HG03354 (cell line): ENCODE measurements around the gene KRT26.
"Not testable (repeated sequence)": the region's sequence is repeated elsewhere in the genome, so short reads cannot be mapped to it uniquely, and the experiment has no call there.

ENCODE experiments used
- ATAC-seq: cut with Tn5 transposase; IDR thresholded peaks from one replicate; pipeline ENCODE4 v1.9.1; 2021; ENCODE audit warnings: mild to moderate bottlenecking; ENCODE audit not compliant: unreplicated experiment, poor library complexity, severe bottlenecking

The KRT26 gene

DNA sequence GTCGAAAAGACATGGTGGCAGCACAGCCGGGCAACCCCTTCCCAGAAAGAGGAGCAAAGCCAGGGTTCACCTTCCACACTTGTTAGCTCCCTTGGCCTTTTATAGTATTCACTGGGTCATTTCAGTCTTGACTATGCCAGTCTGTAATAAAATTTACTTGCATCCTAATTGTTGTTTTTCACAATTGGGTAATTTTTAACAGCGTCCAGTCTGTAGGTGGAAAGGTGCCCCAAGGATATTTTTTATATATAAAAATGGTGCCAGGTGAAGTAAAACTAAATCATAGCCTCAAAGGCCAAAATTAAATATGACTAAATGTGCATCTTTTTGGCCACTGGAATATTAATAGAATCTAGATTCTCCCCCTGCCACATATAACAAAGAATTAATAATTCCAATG is at the start of gene KRT26:
Gene KRT26, minus strand, starts transcription at position 101 of the 400 bp plus-strand sequence. Its CDS starts 88 bp downstream, at position 13.
- ATAC-seq: no peak

GRCh38 chr17:40821536-40821935 is 49.5 kb upstream of the KRT26 start:
- no peak for ATAC-seq

- ATAC-seq: no peak
These were observed 48.3 kb upstream of the KRT26 start for GRCh38 chr17:40820228-40820838.

- no peak for ATAC-seq
These were observed 47.6 kb upstream of the KRT26 start for GRCh38 chr17:40819528-40820125.

DNA sequence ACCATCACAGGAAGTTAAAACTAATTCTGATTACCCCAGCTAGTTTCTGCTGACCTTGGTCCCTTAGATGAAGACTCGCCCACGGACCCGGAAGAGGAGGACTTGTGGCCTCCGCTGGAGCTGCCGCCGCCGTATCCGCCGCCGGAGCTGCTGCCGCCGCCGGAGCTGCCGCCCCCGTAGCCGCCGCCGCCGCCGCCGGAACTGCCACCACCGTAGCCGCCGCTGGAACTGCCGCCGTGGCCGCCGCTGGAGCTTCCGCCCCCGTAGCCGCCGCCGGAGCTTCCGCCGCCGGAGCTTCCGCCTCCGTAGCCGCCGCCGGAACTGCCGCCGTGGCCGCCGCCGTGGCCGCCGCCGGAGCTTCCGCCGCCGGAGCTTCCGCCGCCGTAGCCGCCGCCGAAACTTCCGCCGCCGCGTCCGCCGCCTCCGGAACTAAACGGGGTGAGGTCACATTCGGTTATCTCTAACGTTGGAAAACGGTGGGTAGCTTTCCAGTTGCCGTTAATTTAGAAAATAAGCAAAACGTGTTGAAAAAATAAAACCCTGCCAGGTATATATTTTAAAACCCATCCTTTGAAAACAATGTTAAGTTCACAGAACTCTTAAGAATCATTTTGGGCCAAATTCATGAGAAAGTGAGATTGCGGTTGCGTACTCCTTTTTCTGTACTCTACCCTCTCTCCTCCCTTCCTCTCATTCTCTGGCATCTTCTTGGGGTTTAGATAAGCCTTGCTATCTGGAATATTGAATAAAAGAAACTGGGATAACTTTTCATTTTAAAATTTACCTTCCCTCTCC is 46.9 kb upstream of the KRT26 start:
- ATAC-seq: peak; percentile 90

- ATAC-seq: no peak
These were observed 46.3 kb upstream of the KRT26 start for GRCh38 chr17:40818343-40818732.

GRCh38 chr17:40817103-40817682 is 45.2 kb upstream of the KRT26 start:
- no peak for ATAC-seq

DNA sequence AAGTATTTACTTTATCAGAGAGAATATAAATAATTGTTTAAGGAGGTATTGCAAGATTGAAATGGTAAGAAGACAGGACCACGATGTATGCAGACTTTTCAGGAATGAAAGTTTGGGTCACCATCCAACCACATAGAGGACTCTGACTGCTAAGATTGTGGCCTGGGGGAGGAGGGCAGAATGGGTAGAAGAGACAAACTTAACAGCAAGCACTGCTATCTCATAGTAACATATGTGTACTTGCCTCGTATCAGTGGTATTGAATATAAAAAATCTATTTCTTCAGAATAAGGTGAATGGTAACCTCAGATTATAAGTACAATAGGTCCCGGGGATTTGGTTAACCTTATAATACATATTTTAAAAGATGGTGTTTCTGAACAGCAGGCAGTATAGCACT is 44.6 kb upstream of the KRT26 start:
- ATAC-seq: no peak

DNA sequence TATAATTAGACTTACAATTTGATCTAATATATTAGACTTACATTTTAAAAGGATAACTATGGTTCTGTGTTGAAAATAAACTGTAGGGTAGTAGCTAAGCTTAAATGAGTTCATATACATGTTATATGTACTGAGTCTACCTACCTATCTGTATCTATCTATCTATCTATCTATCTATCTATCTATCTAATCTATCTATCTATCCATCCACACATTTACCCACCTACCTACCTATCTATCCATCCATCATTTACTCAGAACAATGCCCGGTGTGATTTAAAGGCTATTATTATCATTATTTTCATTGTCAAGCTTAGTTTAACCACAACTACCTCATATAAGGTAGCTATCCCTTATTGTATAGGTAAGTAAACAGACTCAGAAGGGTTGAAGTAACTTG is 43.4 kb upstream of the KRT26 start:
- ATAC-seq: no peak

- ATAC-seq: not testable (repeated sequence)
These were observed 42.7 kb upstream of the KRT26 start for GRCh38 chr17:40814657-40815056.

- ATAC-seq: no peak
These were observed 41.8 kb upstream of the KRT26 start for GRCh38 chr17:40813804-40814203.

DNA sequence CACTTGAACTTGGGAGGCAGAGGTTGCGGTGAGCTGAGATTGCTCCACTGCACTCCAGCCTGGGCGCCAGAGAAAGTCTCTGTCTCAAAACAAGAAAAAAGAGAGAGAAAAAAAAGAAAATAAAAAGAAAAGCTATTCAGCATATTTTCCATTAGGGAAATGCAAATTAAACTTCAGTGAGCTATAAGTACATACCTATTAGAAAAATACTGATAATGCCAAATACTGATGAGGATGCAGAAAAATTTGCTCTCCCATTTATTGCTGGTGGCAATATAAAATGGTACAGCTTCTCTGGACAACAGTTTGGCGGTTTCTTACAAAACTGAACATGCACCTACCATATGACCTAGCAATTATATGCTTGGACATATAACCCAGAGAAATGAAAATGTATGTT is 40.6 kb upstream of the KRT26 start:
- ATAC-seq: no peak

DNA sequence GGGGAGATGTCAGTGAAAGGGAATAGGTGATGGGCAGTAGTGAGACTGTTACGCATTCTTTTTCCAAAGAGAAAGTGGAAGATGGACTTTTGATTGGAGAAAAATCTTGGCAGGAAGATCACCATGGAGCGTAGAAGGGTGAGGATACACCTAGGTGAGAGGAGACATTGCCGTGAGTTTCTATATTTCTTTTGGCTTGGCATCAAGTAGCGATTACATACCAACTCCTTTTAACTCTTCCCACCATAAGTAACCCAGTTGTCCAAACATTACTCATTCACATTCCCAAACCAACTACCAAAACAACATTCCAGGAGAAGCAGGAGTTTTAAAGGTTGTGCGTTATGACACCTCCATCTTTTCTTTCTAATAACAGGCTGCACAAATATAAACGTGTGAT is 38.5 kb upstream of the KRT26 start:
- ATAC-seq: no peak

GRCh38 chr17:40809721-40810421 is 37.9 kb upstream of the KRT26 start:
- no peak for ATAC-seq

DNA sequence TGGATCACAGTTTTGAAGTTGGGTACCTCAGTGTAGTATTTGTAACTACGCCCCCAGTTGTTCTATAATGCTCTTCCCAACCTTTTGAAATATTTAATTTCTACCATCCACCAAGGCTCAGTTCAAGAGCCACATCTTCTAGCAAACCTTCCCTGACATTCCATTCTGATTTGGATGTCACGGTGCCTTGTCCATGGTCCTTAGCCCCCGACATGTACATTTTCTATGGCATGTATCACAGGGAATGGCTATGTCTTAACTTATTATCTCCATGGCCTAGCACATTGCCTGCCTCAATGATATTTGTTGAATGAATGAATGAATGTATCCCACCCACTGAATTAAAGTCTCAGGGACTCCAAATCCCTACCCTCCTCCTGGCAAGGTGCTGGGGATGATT is 34.1 kb upstream of the KRT26 start:
- ATAC-seq: no peak

DNA sequence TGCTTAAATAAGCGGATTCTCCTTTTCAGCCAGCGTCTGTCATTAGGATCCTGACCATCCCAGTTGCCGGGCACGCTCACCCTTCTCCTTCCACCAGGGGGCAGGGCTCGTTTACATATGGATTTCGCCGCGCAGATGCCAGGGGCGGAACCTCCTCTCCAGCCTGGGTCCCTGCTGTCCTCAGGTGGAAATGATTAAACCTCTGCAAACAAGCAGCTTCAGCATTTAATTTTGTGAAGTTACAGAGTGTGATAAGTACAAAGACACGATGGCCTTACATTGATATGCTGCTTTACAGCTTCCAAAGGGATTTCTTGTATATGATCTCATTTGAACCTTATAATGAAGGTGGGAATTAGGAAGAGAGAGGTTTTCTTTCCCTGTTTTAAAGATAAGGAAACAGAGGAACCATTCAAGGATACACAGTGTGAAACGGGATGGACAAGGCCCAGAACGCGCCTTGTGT is 31.6 kb upstream of the KRT26 start:
- ATAC-seq: no peak

DNA sequence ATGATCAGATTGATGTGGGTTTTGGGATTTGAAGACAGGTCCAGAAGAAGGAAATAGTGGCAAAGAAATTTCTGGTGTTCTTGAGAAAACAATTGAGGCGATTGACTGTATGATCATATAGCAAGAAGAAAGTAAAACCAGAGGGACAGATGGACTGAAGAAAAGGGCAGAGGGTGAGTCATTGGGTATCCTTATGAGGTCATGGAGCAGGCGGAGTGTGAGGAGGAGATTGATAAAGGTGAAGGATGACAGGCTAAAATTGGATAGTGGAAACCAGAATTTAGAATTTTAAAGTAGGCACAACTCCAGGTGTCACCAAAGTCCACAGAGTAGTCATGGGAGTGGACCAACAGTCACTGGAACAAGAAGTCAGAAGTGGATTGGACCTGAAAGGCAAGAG is 29.2 kb upstream of the KRT26 start:
- no peak for ATAC-seq

DNA sequence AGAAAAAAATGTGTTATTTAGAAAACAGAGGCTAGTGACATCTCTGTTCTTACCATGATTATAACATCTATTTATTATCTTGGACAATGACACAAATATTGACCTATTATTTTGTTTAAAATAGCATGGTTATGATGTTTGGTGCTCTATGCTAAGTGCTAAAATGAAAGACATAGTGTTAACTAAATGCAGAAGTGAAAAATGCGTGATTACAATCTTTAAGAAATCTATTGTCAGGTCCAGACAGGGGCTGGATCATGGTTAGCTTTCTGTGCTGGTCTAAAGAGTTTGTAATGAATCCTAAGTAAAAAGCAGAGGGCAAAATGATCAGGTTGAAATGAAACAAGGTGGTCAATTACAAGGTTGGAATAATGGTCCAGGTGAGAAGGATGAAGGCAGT is 28.4 kb upstream of the KRT26 start:
- ATAC-seq: no peak

- ATAC-seq: no peak
These were observed 27.9 kb upstream of the KRT26 start, which contains the start of gene KRT28 for GRCh38 chr17:40799859-40800258. TSS of gene KRT28 (minus strand) at chr17:40799959. CDS start at chr17:40799893, 66 bp downstream.

- ATAC-seq: no peak
These were observed 24.8 kb upstream of the KRT26 start for GRCh38 chr17:40796846-40797245.
